Activated CD4-positive, CD25-positive, alpha-beta regulatory T cell (primary cell): ENCODE measurements around the gene SCP2D1.
"Not testable (repeated sequence)": the region's sequence is repeated elsewhere in the genome, so short reads cannot be mapped to it uniquely, and the experiment has no call there.

Experiments used
- DNase-seq, 4 experiments: peaks; one replicate each; lab custom pipeline; 2025; lab: John Stamatoyannopoulos, UW

The SCP2D1 gene

GRCh38 chr20:18813483-18813882 lies at the start of gene SCP2D1:
TSS of gene SCP2D1 (plus strand) at chr20:18813783. CDS start at chr20:18813816, 33 bp downstream.
- DNase-seq: no peak

- no peak for DNase-seq
Observed at GRCh38 chr20:18767676-18768075, 45.9 kb upstream of the SCP2D1 start.

GRCh38 chr20:18773566-18773965 lies 40.0 kb upstream of the SCP2D1 start:
- no peak for DNase-seq

- DNase-seq: no peak
Observed at GRCh38 chr20:18774207-18774606, 39.4 kb upstream of the SCP2D1 start.

- DNase-seq: no peak
Observed at GRCh38 chr20:18775633-18776032, 38.0 kb upstream of the SCP2D1 start.

- DNase-seq: no peak
Observed at GRCh38 chr20:18778690-18779392, 34.7 kb upstream of the SCP2D1 start.

- no peak for DNase-seq
Observed at GRCh38 chr20:18780385-18781130, 33.0 kb upstream of the SCP2D1 start.

- no peak for DNase-seq
Observed at GRCh38 chr20:18781509-18781908, 32.1 kb upstream of the SCP2D1 start.

GRCh38 chr20:18783385-18783959 lies 30.1 kb upstream of the SCP2D1 start:
- no peak for DNase-seq

GRCh38 chr20:18787046-18787445 lies 26.5 kb upstream of the SCP2D1 start:
- not testable (repeated sequence) for DNase-seq

GRCh38 chr20:18788021-18788420 lies 25.6 kb upstream of the SCP2D1 start:
- no peak for DNase-seq

- DNase-seq: no peak
Observed at GRCh38 chr20:18790787-18791186, 22.8 kb upstream of the SCP2D1 start.

GRCh38 chr20:18793625-18794427 lies 19.8 kb upstream of the SCP2D1 start:
- peak; percentile 43 to 76 (median 68) for DNase-seq

GRCh38 chr20:18794428-18794787 lies 19.2 kb upstream of the SCP2D1 start:
- no peak for DNase-seq

GRCh38 chr20:18795366-18795765 lies 18.2 kb upstream of the SCP2D1 start:
- DNase-seq: no peak

GRCh38 chr20:18796282-18796833 lies 17.2 kb upstream of the SCP2D1 start:
- no peak for DNase-seq

GRCh38 chr20:18801516-18801915 lies 12.1 kb upstream of the SCP2D1 start:
- DNase-seq: no peak

GRCh38 chr20:18802012-18802634 lies 11.5 kb upstream of the SCP2D1 start:
- no peak for DNase-seq

GRCh38 chr20:18805881-18806280 lies 7.7 kb upstream of the SCP2D1 start:
- no peak for DNase-seq

- no peak for DNase-seq
Observed at GRCh38 chr20:18808712-18809111, 4.9 kb upstream of the SCP2D1 start.

- DNase-seq: no peak
Observed at GRCh38 chr20:18811186-18811585, 2.4 kb upstream of the SCP2D1 start.

GRCh38 chr20:18811904-18812303 lies 1.7 kb upstream of the SCP2D1 start:
- no peak for DNase-seq
